GM19035 (cell line): ENCODE results near the gene TMEM271.

Experiments used
- ATAC-seq: cut with Tn5 transposase; IDR thresholded peaks from one replicate; pipeline ENCODE4 v1.9.1; 2021; ENCODE audit not compliant: unreplicated experiment

TMEM271 gene

GRCh38 chr4:581753-582361 is 5.8 kb upstream of the TMEM271 start:
- no peak for ATAC-seq

- no peak for ATAC-seq
Measured at GRCh38 chr4:581181-581580, 5.1 kb upstream of the TMEM271 start.

GRCh38 chr4:579543-580175 is 3.6 kb upstream of the TMEM271 start:
- ATAC-seq, result no peak

GRCh38 chr4:578451-579443 is 2.7 kb upstream of the TMEM271 start:
- ATAC-seq, result no peak

- ATAC-seq, result no peak
Measured at GRCh38 chr4:577499-578450, 1.7 kb upstream of the TMEM271 start.

GRCh38 chr4:576991-577498 is 950 bp upstream of the TMEM271 start:
- ATAC-seq, result no peak

- ATAC-seq, result no peak
Measured at GRCh38 chr4:575281-576141, 584 bp downstream of the TMEM271 start.

GRCh38 chr4:574346-575161 is 1.5 kb downstream of the TMEM271 start:
- ATAC-seq, result no peak

GRCh38 chr4:573122-573892 is 2.8 kb downstream of the TMEM271 start:
- no peak for ATAC-seq

- no peak for ATAC-seq
Measured at GRCh38 chr4:572594-572993, 3.5 kb downstream of the TMEM271 start.

- no peak for ATAC-seq
Measured at GRCh38 chr4:571838-572572, 4.1 kb downstream of the TMEM271 start.

GRCh38 chr4:570754-571153 is 5.3 kb downstream of the TMEM271 start:
- ATAC-seq, result no peak

- no peak for ATAC-seq
Measured at GRCh38 chr4:569958-570667, 6.0 kb downstream of the TMEM271 start.

GRCh38 chr4:568962-569361 is 7.1 kb downstream of the TMEM271 start:
- ATAC-seq, result no peak

GRCh38 chr4:568351-568652 is 7.8 kb downstream of the TMEM271 start:
- ATAC-seq, result no peak

GRCh38 chr4:567457-568350 is 8.4 kb downstream of the TMEM271 start:
- no peak for ATAC-seq
